RWPE2 (cell line): Measurements from ENCODE around the gene MED15.

Source experiments
- ATAC-seq: fragments of 200-7000 bp; cut with Tn5 transposase; 3 replicates; pipeline ENCODE4 v1.9.1; 2021; ENCODE audit warnings: low read depth
- DNase-seq: peaks from one replicate; pipeline ENCODE4 v3.0.0-alpha.2; 2020; ENCODE audit warnings: low spot score
- H3K27ac ChIP-seq: fragments of 450-650 bp; 2 replicates; pipeline ENCODE4 v1.5.1; 2017; ENCODE audit warnings: mild to moderate bottlenecking; ENCODE audit not compliant: poor library complexity, severe bottlenecking
- H3K27me3 ChIP-seq: fragments of 250-450 bp; sonication (Bioruptor Pico); 2 replicates; pipeline ENCODE4 v1.5.1; 2021; ENCODE audit warnings: mild to moderate bottlenecking, moderate library complexity; ENCODE audit not compliant: insufficient read depth, poor library complexity, severe bottlenecking
- H3K36me3 ChIP-seq: fragments of 250-450 bp; sonication (Bioruptor Pico); 2 replicates; pipeline ENCODE4 v1.5.1; 2020; ENCODE audit warnings: low read depth, mild to moderate bottlenecking, moderate library complexity
- H3K4me1 ChIP-seq: fragments of 250-450 bp; sonication (Bioruptor Pico); 2 replicates; pipeline ENCODE4 v1.5.1; 2021; ENCODE audit warnings: mild to moderate bottlenecking, moderate library complexity; ENCODE audit not compliant: insufficient read depth, poor library complexity, severe bottlenecking
- H3K4me3 ChIP-seq: fragments of 250-450 bp; sonication (Bioruptor Pico); 2 replicates; pipeline ENCODE4 v1.5.1; 2021; ENCODE audit warnings: mild to moderate bottlenecking, moderate library complexity; ENCODE audit not compliant: severe bottlenecking
- H3K9me3 ChIP-seq: fragments of 250-450 bp; sonication (Bioruptor Pico); 2 replicates; pipeline ENCODE4 v1.5.1; 2021; ENCODE audit warnings: mild to moderate bottlenecking, moderate library complexity; ENCODE audit not compliant: severe bottlenecking
- TF ChIP-seq, protein P1 (sequence below): fragments of 450-650 bp; IDR thresholded peaks from one replicate; pipeline ENCODE4 v1.5.1; 2017; ENCODE audit warnings: mild to moderate bottlenecking, moderate library complexity; ENCODE audit not compliant: poor library complexity, severe bottlenecking

MED15 gene, protein sequence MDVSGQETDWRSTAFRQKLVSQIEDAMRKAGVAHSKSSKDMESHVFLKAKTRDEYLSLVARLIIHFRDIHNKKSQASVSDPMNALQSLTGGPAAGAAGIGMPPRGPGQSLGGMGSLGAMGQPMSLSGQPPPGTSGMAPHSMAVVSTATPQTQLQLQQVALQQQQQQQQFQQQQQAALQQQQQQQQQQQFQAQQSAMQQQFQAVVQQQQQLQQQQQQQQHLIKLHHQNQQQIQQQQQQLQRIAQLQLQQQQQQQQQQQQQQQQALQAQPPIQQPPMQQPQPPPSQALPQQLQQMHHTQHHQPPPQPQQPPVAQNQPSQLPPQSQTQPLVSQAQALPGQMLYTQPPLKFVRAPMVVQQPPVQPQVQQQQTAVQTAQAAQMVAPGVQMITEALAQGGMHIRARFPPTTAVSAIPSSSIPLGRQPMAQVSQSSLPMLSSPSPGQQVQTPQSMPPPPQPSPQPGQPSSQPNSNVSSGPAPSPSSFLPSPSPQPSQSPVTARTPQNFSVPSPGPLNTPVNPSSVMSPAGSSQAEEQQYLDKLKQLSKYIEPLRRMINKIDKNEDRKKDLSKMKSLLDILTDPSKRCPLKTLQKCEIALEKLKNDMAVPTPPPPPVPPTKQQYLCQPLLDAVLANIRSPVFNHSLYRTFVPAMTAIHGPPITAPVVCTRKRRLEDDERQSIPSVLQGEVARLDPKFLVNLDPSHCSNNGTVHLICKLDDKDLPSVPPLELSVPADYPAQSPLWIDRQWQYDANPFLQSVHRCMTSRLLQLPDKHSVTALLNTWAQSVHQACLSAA

GRCh38 chr22:20507253-20508066 lies at the start of gene MED15:
TSS of gene MED15 (plus strand) at chr22:20507610. CDS start at chr22:20507679, 69 bp downstream.
- DNase-seq = peak; percentile 85
- TF ChIP-seq, protein P1, sequence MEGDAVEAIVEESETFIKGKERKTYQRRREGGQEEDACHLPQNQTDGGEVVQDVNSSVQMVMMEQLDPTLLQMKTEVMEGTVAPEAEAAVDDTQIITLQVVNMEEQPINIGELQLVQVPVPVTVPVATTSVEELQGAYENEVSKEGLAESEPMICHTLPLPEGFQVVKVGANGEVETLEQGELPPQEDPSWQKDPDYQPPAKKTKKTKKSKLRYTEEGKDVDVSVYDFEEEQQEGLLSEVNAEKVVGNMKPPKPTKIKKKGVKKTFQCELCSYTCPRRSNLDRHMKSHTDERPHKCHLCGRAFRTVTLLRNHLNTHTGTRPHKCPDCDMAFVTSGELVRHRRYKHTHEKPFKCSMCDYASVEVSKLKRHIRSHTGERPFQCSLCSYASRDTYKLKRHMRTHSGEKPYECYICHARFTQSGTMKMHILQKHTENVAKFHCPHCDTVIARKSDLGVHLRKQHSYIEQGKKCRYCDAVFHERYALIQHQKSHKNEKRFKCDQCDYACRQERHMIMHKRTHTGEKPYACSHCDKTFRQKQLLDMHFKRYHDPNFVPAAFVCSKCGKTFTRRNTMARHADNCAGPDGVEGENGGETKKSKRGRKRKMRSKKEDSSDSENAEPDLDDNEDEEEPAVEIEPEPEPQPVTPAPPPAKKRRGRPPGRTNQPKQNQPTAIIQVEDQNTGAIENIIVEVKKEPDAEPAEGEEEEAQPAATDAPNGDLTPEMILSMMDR = no peak
- peak; percentile 72 for ATAC-seq
- H3K27ac ChIP-seq = peak within 1 kb of the TSS; percentile 98
- H3K27me3 ChIP-seq = no peaks in the 10 kb centered on the region
- peaks cover 26% of the 10 kb centered on the region for H3K4me1 ChIP-seq
- H3K9me3 ChIP-seq = no peaks in the 10 kb centered on the region
- peak within 1 kb of the TSS; percentile 95 for H3K4me3 ChIP-seq
- H3K36me3 ChIP-seq = peaks cover 19% of the 10 kb centered on the region

GRCh38 chr22:20458530-20459151 lies 48.8 kb upstream of the MED15 start:
- no peak for DNase-seq
- H3K9me3 ChIP-seq = no peaks in the 10 kb centered on the region
- H3K27ac ChIP-seq = no peak overlapping the region
- peaks cover 3% of the 10 kb centered on the region for H3K36me3 ChIP-seq
- no peak overlapping the region for H3K4me3 ChIP-seq
- no peaks in the 10 kb centered on the region for H3K4me1 ChIP-seq
- TF ChIP-seq, protein P1 = no peak
- ATAC-seq = no peak
- H3K27me3 ChIP-seq = no peaks in the 10 kb centered on the region

- TF ChIP-seq, protein P1 = no peak
- H3K27ac ChIP-seq = no peak overlapping the region
- no peaks in the 10 kb centered on the region for H3K27me3 ChIP-seq
- H3K36me3 ChIP-seq = peaks cover 3% of the 10 kb centered on the region
- ATAC-seq = no peak
- no peaks in the 10 kb centered on the region for H3K9me3 ChIP-seq
- no peak overlapping the region for H3K4me3 ChIP-seq
- H3K4me1 ChIP-seq = no peaks in the 10 kb centered on the region
- no peak for DNase-seq
Measured at GRCh38 chr22:20459152-20459542, 48.3 kb upstream of the MED15 start.

DNA sequence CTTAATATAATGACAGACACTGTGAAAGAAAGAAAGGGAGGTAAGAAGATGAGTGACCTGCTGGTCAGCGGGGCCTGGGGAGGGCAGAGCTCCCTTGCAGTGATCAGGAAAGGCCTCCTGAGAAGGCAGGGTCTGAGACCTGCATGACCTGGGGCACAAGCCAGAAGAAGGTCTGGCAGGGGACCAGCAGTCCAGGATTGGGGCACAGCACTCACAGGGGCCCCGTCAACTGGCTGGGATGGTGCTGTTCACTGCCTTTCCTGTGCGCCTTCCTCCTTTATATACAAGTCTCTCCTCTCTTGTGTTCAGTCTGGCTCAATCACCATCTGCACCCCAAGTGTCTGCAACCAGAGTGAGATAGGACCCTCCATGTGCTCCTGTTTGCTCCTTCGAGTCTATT lies 47.5 kb upstream of the MED15 start:
- DNase-seq (no peak), ATAC-seq (no peak)
- no peaks in the 10 kb centered on the region for H3K27me3 ChIP-seq
- H3K9me3 ChIP-seq = no peaks in the 10 kb centered on the region
- no peak overlapping the region for H3K27ac ChIP-seq
- H3K4me3 ChIP-seq = no peak overlapping the region
- no peaks in the 10 kb centered on the region for H3K4me1 ChIP-seq
- TF ChIP-seq, protein P1 = no peak
- H3K36me3 ChIP-seq = peaks cover 3% of the 10 kb centered on the region
